HCT116 (cell line): ENCODE measurements around the gene FAM9B. TPM values are rescaled to one million over a fixed set of nuclear protein-coding genes. Genes with fewer than 3 reads are reported as not detected.

Experiments used
- ATAC-seq: fragments of 200-7000 bp; cut with Tn5 transposase; 2 replicates; pipeline ENCODE4 v1.9.1; 2020; ENCODE audit warnings: mild to moderate bottlenecking, moderate library complexity
- BruUV-seq: library from RNA; stranded (reverse); fragments of 400-500 nt; replicated peaks from 2 replicates; lab custom pipeline; 2021; lab: Mats Ljungman, UMichigan
- CTCF ChIA-PET: fragments of 300-600 bp; sonication (Branson Sonifier 250); formaldehyde crosslinking; loops from one replicate; lab custom pipeline; 2021; ENCODE audit warnings: antibody characterized with exemption; lab: Charles Lee
- POLR2A ChIA-PET: fragments of 300-600, 350-600 bp; sonication (Branson Sonifier 250); formaldehyde crosslinking; loops from one replicate; lab custom pipeline; 2021; ENCODE audit warnings: antibody characterized with exemption; lab: Charles Lee
- RAD21 ChIA-PET, 2 experiments: fragments of 300-600 bp; sonication (Branson Sonifier 250); formaldehyde crosslinking; loops; one replicate each; lab custom pipeline; 2023; ENCODE audit warnings: low total read pairs in 2 of 2; ENCODE audit not compliant: uncharacterized antibody in 2 of 2, unreplicated experiment in 2 of 2, low non-redundant PET in 1 of 2; lab: Charles Lee
- DNase-seq: peaks from one replicate; pipeline ENCODE4 v3.0.0-alpha.2; 2010; ENCODE audit warnings: low read depth, low spot score
- H2AFZ ChIP-seq: fragments of 200-600 bp; shearing (Covaris generic), sonication (generic); 2 replicates; pipeline ENCODE4 v1.6.1; 2017; ENCODE audit warnings: low read depth, mixed run types, mixed read lengths, antibody characterized with exemption, low read length; ENCODE audit not compliant: poor library complexity, severe bottlenecking
- H3K27ac ChIP-seq: 2 replicates; pipeline ENCODE4 v1.5.1; 2012; ENCODE audit warnings: low read depth, low read length
- H3K27me3 ChIP-seq: fragments of 200-600 bp; sonication (generic); 2 replicates; pipeline ENCODE4 v1.6.1; 2016; ENCODE audit warnings: mixed run types, low read length, mixed read lengths; ENCODE audit not compliant: insufficient read depth
- H3K36me3 ChIP-seq, 2 experiments: fragments of 200-500 bp in 1 of 2; fragments of 200-600 bp in 1 of 2; sonication (Bioruptor generic) in 1 of 2; sonication (generic) in 1 of 2; 2 replicates each; pipeline versions ENCODE4 v1.5.1 to v1.6.1; 2014 to 2016; ENCODE audit warnings: low read length in 2 of 2, inconsistent platforms in 1 of 2, mixed read lengths in 1 of 2, mixed run types in 1 of 2; ENCODE audit not compliant: insufficient read depth in 2 of 2, control insufficient read depth in 1 of 2
- H3K4me1 ChIP-seq, 2 experiments: fragments of 200-600 bp in 1 of 2; sonication (generic) in 1 of 2; 2 replicates each; pipeline versions ENCODE4 v1.5.1 to v1.6.1; 2012 to 2017; ENCODE audit warnings: low read length in 2 of 2, inconsistent platforms in 1 of 2, mild to moderate bottlenecking in 1 of 2, mixed read lengths in 1 of 2, mixed run types in 1 of 2, moderate library complexity in 1 of 2; ENCODE audit not compliant: insufficient read depth in 2 of 2, control insufficient read depth in 1 of 2
- H3K4me2 ChIP-seq: fragments of 200-600 bp; sonication (generic); 2 replicates; pipeline ENCODE4 v1.6.1; 2017; ENCODE audit warnings: mixed run types, low read length, mixed read lengths
- H3K4me3 ChIP-seq, 2 experiments: fragments of 200-600 bp in 1 of 2; sonication (generic) in 1 of 2; replicated peaks in 1 of 2; 2 replicates each; pipeline ENCODE4 v1.5.1; 2011 to 2016; ENCODE audit warnings: low read length in 2 of 2, control low read depth in 1 of 2, low read depth in 1 of 2, mild to moderate bottlenecking in 1 of 2, mixed read lengths in 1 of 2, mixed run types in 1 of 2
- H3K79me2 ChIP-seq: fragments of 200-600 bp; sonication (generic); 2 replicates; pipeline ENCODE4 v1.6.1; 2017; ENCODE audit warnings: mild to moderate bottlenecking, mixed run types, low read length, moderate library complexity, mixed read lengths; ENCODE audit not compliant: insufficient read depth
- H3K9ac ChIP-seq: fragments of 200-600 bp; sonication (generic); 2 replicates; pipeline ENCODE4 v1.6.1; 2016; ENCODE audit warnings: low read length, mixed read lengths
- H3K9me2 ChIP-seq: fragments of 200-600 bp; sonication (generic), shearing (Covaris generic); 2 replicates; pipeline ENCODE4 v1.6.1; 2017; ENCODE audit warnings: mixed run types, mild to moderate bottlenecking, moderate library complexity; ENCODE audit not compliant: insufficient read depth
- H3K9me3 ChIP-seq, 2 experiments: fragments of 200-500 bp in 1 of 2; fragments of 200-600 bp in 1 of 2; sonication (Bioruptor generic) in 1 of 2; sonication (generic) in 1 of 2; 2 replicates each; pipeline ENCODE4 v1.6.1; 2014 to 2017; ENCODE audit warnings: low read length in 2 of 2, mixed read lengths in 2 of 2, inconsistent platforms in 1 of 2, low read depth in 1 of 2, mild to moderate bottlenecking in 1 of 2, mixed run types in 1 of 2, moderate library complexity in 1 of 2; ENCODE audit not compliant: control insufficient read depth in 1 of 2, insufficient read depth in 1 of 2
- H4K20me1 ChIP-seq: fragments of 200-600 bp; sonication (generic), shearing (Covaris generic); 2 replicates; pipeline ENCODE4 v1.6.1; 2017; ENCODE audit warnings: mixed run types, mild to moderate bottlenecking, moderate library complexity; ENCODE audit not compliant: insufficient read depth
- ATF3 ChIP-seq: IDR thresholded peaks from 2 replicates; pipeline ENCODE4 v1.6.1; 2012
- CBX3 ChIP-seq: IDR thresholded peaks from 2 replicates; pipeline ENCODE4 v1.6.1; 2012; ENCODE audit warnings: low read depth
- CTCF ChIP-seq, 3 experiments: fragments of 200-600 bp in 1 of 3; sonication (generic) in 1 of 3; IDR thresholded peaks in 2 of 3; conservative IDR thresholded peaks in 1 of 3; 2 replicates each; pipeline ENCODE4 v1.5.1; 2012 to 2017; ENCODE audit warnings: low read depth in 2 of 3, low read length in 2 of 3, antibody characterized with exemption in 1 of 3, borderline replicate concordance in 1 of 3, control low read depth in 1 of 3, mild to moderate bottlenecking in 1 of 3, mixed read lengths in 1 of 3, mixed run types in 1 of 3, moderate library complexity in 1 of 3; ENCODE audit not compliant: insufficient read depth in 1 of 3
- EGR1 ChIP-seq: IDR thresholded peaks from 2 replicates; pipeline ENCODE4 v1.6.1; 2012; ENCODE audit warnings: low read depth
- ELF1 ChIP-seq: IDR thresholded peaks from 2 replicates; pipeline ENCODE4 v1.6.1; 2012; ENCODE audit warnings: low read depth, borderline replicate concordance
- EZH2 ChIP-seq: fragments of 200-600 bp; sonication (generic); IDR thresholded peaks from 2 replicates; pipeline ENCODE4 v1.6.1; 2017; ENCODE audit warnings: antibody characterized with exemption, mixed run types
- EZH2phosphoT487 ChIP-seq: fragments of 200-600 bp; IDR thresholded peaks from 2 replicates; pipeline ENCODE4 v1.6.1; 2018; ENCODE audit warnings: antibody characterized with exemption, borderline replicate concordance
- FOSL1 ChIP-seq: IDR thresholded peaks from 2 replicates; pipeline ENCODE4 v1.6.1; 2012; ENCODE audit warnings: low read depth
- JUND ChIP-seq: IDR thresholded peaks from 2 replicates; pipeline ENCODE4 v1.6.1; 2012
- MAX ChIP-seq: IDR thresholded peaks from 2 replicates; pipeline ENCODE4 v1.6.1; 2012
- RAD21 ChIP-seq: IDR thresholded peaks from 2 replicates; pipeline ENCODE4 v1.6.1; 2012; ENCODE audit warnings: low read depth, mild to moderate bottlenecking
- REST ChIP-seq: IDR thresholded peaks from 2 replicates; pipeline ENCODE4 v1.6.1; 2012; ENCODE audit warnings: low read depth
- SIN3A ChIP-seq: IDR thresholded peaks from 2 replicates; pipeline ENCODE4 v1.6.1; 2012; ENCODE audit warnings: low read depth
- SP1 ChIP-seq: IDR thresholded peaks from 2 replicates; pipeline ENCODE4 v1.6.1; 2012; ENCODE audit warnings: low read depth
- SRF ChIP-seq: IDR thresholded peaks from 2 replicates; pipeline ENCODE4 v1.6.1; 2012; ENCODE audit warnings: low read depth
- TCF7L2 ChIP-seq: IDR thresholded peaks from 2 replicates; pipeline ENCODE4 v1.7.0; 2011; ENCODE audit warnings: borderline replicate concordance, inconsistent platforms; ENCODE audit not compliant: insufficient read depth, insufficient read length; ENCODE audit errors: extremely low read depth
- YY1 ChIP-seq: IDR thresholded peaks from 2 replicates; pipeline ENCODE4 v1.6.1; 2011; ENCODE audit warnings: low read length, low read depth, moderate library complexity, mild to moderate bottlenecking; ENCODE audit not compliant: insufficient replicate concordance; ENCODE audit errors: extremely low read depth
- ZBTB33 ChIP-seq: IDR thresholded peaks from 2 replicates; pipeline ENCODE4 v1.6.1; 2011; ENCODE audit warnings: mild to moderate bottlenecking, low read length, moderate library complexity; ENCODE audit not compliant: insufficient replicate concordance; ENCODE audit errors: extremely low read depth
- ZFX ChIP-seq: fragments of 450-650 bp; IDR thresholded peaks from 2 replicates; pipeline ENCODE4 v1.6.1; 2017
- ZNF274 ChIP-seq: fragments of 200-500 bp; sonication (Bioruptor generic); IDR thresholded peaks from 2 replicates; pipeline ENCODE4 v1.6.1; 2014; ENCODE audit warnings: mild to moderate bottlenecking, low read depth, low read length, inconsistent platforms
- intact Hi-C: fragments of 100-400 bp; cut with micrococcal nuclease; formaldehyde crosslinking; loops from 2 replicates; pipeline ENCODE4 v1.10.0; 2022
- total RNA-seq: library from RNA; stranded (reverse); gene quantifications from one replicate; pipeline ENCODE4 v1.2.1, GENCODE V29; 2021; ENCODE audit not compliant: unreplicated experiment

FAM9B gene
- total RNA-seq, 1 experiment from 2014 or later: not detected

GRCh38 chrX:9081271-9081670 lies 47.3 kb upstream of the FAM9B start:
- H2AFZ ChIP-seq: no peak overlapping the region
- intact Hi-C loops: no loop called here
- H3K9me2 ChIP-seq: no peaks in the 10 kb centered on the region
- no peaks in the 10 kb centered on the region for H3K9me3 ChIP-seq
- H3K27ac ChIP-seq: no peak overlapping the region
- no peak overlapping the region for H3K9ac ChIP-seq
- no peaks in the 10 kb centered on the region for H3K36me3 ChIP-seq
- H3K4me2 ChIP-seq: no peak overlapping the region
- TF ChIP-seq SIN3A (no peak), CBX3 (no peak), SRF (no peak), CTCF (IDR thresholded peaks at IDR 0.05 in 2 of 3, conservative IDR thresholded peaks at IDR 0.05 in 1 of 3; ENCODE audit: borderline replicate concordance in 1 of 3, insufficient read depth in 1 of 3, low read depth in 2 of 3, low read length in 2 of 3) (no peak), YY1 (no peak), REST (no peak), ZFX (no peak), ELF1 (no peak), MAX (no peak), ATF3 (no peak), JUND (no peak), RAD21 (no peak), FOSL1 (no peak), SP1 (no peak), EGR1 (no peak), ZBTB33 (no peak), ZNF274 (no peak), EZH2phosphoT487 (no peak), EZH2 (no peak), TCF7L2 (no peak)
- ChIA-PET POLR2A (no interaction called here), CTCF (no interaction called here), RAD21 (no interaction called here)
- no peaks in the 10 kb centered on the region for H3K27me3 ChIP-seq
- no peaks in the 10 kb centered on the region for H3K4me1 ChIP-seq
- ATAC-seq (no peak), DNase-seq (no peak)
- BruUV-seq: no TSS peak
- no peaks in the 10 kb centered on the region for H3K79me2 ChIP-seq
- no peak overlapping the region for H3K4me3 ChIP-seq
- H4K20me1 ChIP-seq: no peaks in the 10 kb centered on the region
